Liver (tissue), 9 donors: ENCODE measurements around the gene ADCY3. TPM values are rescaled to one million over a fixed set of nuclear protein-coding genes. Genes with fewer than 3 reads are reported as not detected.

Source experiments
- DNase-seq: peaks from one replicate; pipeline ENCODE4 v3.0.0-alpha.2; 2017; ENCODE audit warnings: low spot score
- H3K27ac ChIP-seq, 2 donors: one replicate each; pipeline ENCODE4 v1.7.0; 2013; ENCODE audit warnings: inconsistent platforms in 2 of 2, low read length in 2 of 2, control low read depth in 1 of 2, low read depth in 1 of 2, mild to moderate bottlenecking in 1 of 2
- H3K27me3 ChIP-seq, 4 donors: one replicate each; pipeline versions ENCODE4 v1.6.1 to v1.7.0; 2013; ENCODE audit warnings: low read length in 3 of 4, inconsistent platforms in 1 of 4, mild to moderate bottlenecking in 1 of 4, moderate library complexity in 1 of 4; ENCODE audit not compliant: control insufficient read depth in 4 of 4, insufficient read depth in 4 of 4
- H3K36me3 ChIP-seq, 4 donors: one replicate each; pipeline versions ENCODE4 v1.6.1 to v1.7.0; 2013; ENCODE audit warnings: low read length in 3 of 4, mild to moderate bottlenecking in 3 of 4, low read depth in 1 of 4, moderate library complexity in 1 of 4; ENCODE audit not compliant: control insufficient read depth in 4 of 4, insufficient read depth in 3 of 4
- H3K4me1 ChIP-seq, 4 donors: one replicate each; pipeline versions ENCODE4 v1.6.1 to v1.7.0; 2013; ENCODE audit warnings: low read length in 3 of 4, mild to moderate bottlenecking in 3 of 4, moderate library complexity in 1 of 4; ENCODE audit not compliant: control insufficient read depth in 4 of 4, insufficient read depth in 4 of 4
- H3K4me3 ChIP-seq, 3 donors: one replicate each; pipeline versions ENCODE4 v1.6.1 to v1.7.0; 2013; ENCODE audit warnings: low read length in 3 of 3, control low read depth in 1 of 3, low read depth in 1 of 3, mild to moderate bottlenecking in 1 of 3
- H3K9ac ChIP-seq, 2 donors: one replicate each; pipeline ENCODE4 v1.7.0; 2013; ENCODE audit warnings: low read length in 2 of 2, mild to moderate bottlenecking in 2 of 2, moderate library complexity in 2 of 2, control low read depth in 1 of 2, low read depth in 1 of 2
- H3K9me3 ChIP-seq, 4 donors: one replicate each; pipeline versions ENCODE4 v1.6.1 to v1.7.0; 2013; ENCODE audit warnings: low read length in 3 of 4; ENCODE audit not compliant: control insufficient read depth in 4 of 4
- CTCF ChIP-seq: fragments of 150-350 bp; IDR thresholded peaks from 2 replicates; pipeline ENCODE4 v1.5.1; 2017; ENCODE audit warnings: improper control_type of control experiment, low read depth, low read length; ENCODE audit not compliant: missing input control
- EGR1 ChIP-seq, 2 donors: IDR thresholded peaks; 2 replicates each; pipeline ENCODE4 v1.6.1; 2016 to 2018; ENCODE audit warnings: antibody characterized with exemption in 2 of 2, low read depth in 2 of 2
- FOXA1 ChIP-seq: IDR thresholded peaks from 2 replicates; pipeline ENCODE4 v1.6.1; 2016; ENCODE audit warnings: antibody characterized with exemption
- FOXA2 ChIP-seq: IDR thresholded peaks from 2 replicates; pipeline ENCODE4 v1.6.1; 2016; ENCODE audit warnings: antibody characterized with exemption
- GABPA ChIP-seq, 2 donors: IDR thresholded peaks in 1 of 2; conservative IDR thresholded peaks in 1 of 2; 2 replicates each; pipeline ENCODE4 v1.6.1; 2016; ENCODE audit warnings: antibody characterized with exemption in 2 of 2, mild to moderate bottlenecking in 1 of 2, moderate library complexity in 1 of 2
- HNF4A ChIP-seq, 2 donors: conservative IDR thresholded peaks; 2 replicates each; pipeline ENCODE4 v1.6.1; 2016; ENCODE audit warnings: antibody characterized with exemption in 2 of 2, mild to moderate bottlenecking in 2 of 2
- HNF4G ChIP-seq: IDR thresholded peaks from 2 replicates; pipeline ENCODE4 v1.6.1; 2016; ENCODE audit warnings: antibody characterized with exemption
- JUND ChIP-seq, 2 donors: IDR thresholded peaks; 2 replicates each; pipeline ENCODE4 v1.6.1; 2016; ENCODE audit warnings: antibody characterized with exemption in 2 of 2
- MAX ChIP-seq: IDR thresholded peaks from 2 replicates; pipeline ENCODE4 v1.6.1; 2016; ENCODE audit warnings: antibody characterized with exemption
- NR2F2 ChIP-seq: IDR thresholded peaks from 2 replicates; pipeline ENCODE4 v1.6.1; 2016; ENCODE audit warnings: antibody characterized with exemption
- RAD21 ChIP-seq, 2 donors: IDR thresholded peaks; 2 replicates each; pipeline ENCODE4 v1.6.1; 2016; ENCODE audit warnings: antibody characterized with exemption in 2 of 2, mild to moderate bottlenecking in 2 of 2
- REST ChIP-seq: IDR thresholded peaks from 2 replicates; pipeline ENCODE4 v1.6.1; 2016; ENCODE audit warnings: antibody characterized with exemption, mild to moderate bottlenecking
- RXRA ChIP-seq, 2 donors: IDR thresholded peaks; 2 replicates each; pipeline ENCODE4 v1.6.1; 2017 to 2018; ENCODE audit warnings: antibody characterized with exemption in 2 of 2, mild to moderate bottlenecking in 1 of 2
- SP1 ChIP-seq: IDR thresholded peaks from 2 replicates; pipeline ENCODE4 v1.6.1; 2018; ENCODE audit warnings: antibody characterized with exemption, mild to moderate bottlenecking
- TAF1 ChIP-seq: conservative IDR thresholded peaks from 2 replicates; pipeline ENCODE4 v1.6.1; 2016; ENCODE audit warnings: antibody characterized with exemption, mild to moderate bottlenecking
- YY1 ChIP-seq: IDR thresholded peaks from 2 replicates; pipeline ENCODE4 v1.6.1; 2016; ENCODE audit warnings: antibody characterized with exemption, mild to moderate bottlenecking
- ZBTB33 ChIP-seq: IDR thresholded peaks from 2 replicates; pipeline ENCODE4 v1.6.1; 2016; ENCODE audit warnings: antibody characterized with exemption
- WGBS: extraction: QIAGEN DNeasy Blood & Tissue Kit; methylation state at CpG from one replicate; pipeline ENCODE4 v1.1.7; 2013; 5-methylcytosine and 5-hydroxymethylcytosine counted together
- polyA plus RNA-seq, 2 donors: library from polyadenylated mRNA; stranded (reverse) in 1 of 2; unstranded in 1 of 2; fragments of 200-250 nt in 1 of 2; fragments of >200 nt in 1 of 2; fragmentation: Nextera tagmentation in 1 of 2; extraction: Ambion mirVana in 1 of 2; gene quantifications; one replicate each; pipeline versions ENCODE4 v1.2.1 to v1.2.3, GENCODE V29; 2013 to 2015
- total RNA-seq, 2 donors: library from RNA; depleted of rRNA; stranded (reverse); fragments of >200 nt; gene quantifications; one replicate each; pipeline ENCODE4 v1.2.3, GENCODE V29; 2014
- TF ChIP-seq, protein P1 (sequence below): IDR thresholded peaks from 2 replicates; pipeline ENCODE4 v1.6.1; 2016; ENCODE audit warnings: antibody characterized with exemption
- donor health status: healthy.
- donor health status: healthy.
- donor health status: healthy.
- donor health status: healthy.
- donor health status: healthy.

ADCY3 gene
- total and polyA plus RNA-seq, 4 donors = 0.99 to 8.4 (median 6.4) TPM

- H3K27me3 ChIP-seq = no peaks in the 10 kb centered on the region
- no peak overlapping the region for H3K4me3 ChIP-seq
- no peaks in the 10 kb centered on the region for H3K4me1 ChIP-seq
- no peaks in the 10 kb centered on the region for H3K9me3 ChIP-seq
- peaks cover 0 to 2% (median 0%) of the 10 kb centered on the region in 4 donors for H3K36me3 ChIP-seq
- no peak overlapping the region for H3K9ac ChIP-seq
- 83% methylated on average over 22 of the region's 22 CpGs for WGBS
- DNase-seq = no peak
- H3K27ac ChIP-seq = no peak overlapping the region
- TF ChIP-seq SP1 (no peak), FOXA2 (no peak), YY1 (no peak), NR2F2 (no peak), TAF1 (no peak), REST (no peak), JUND (IDR thresholded peaks at IDR 0.05) (no peak), RAD21 (IDR thresholded peaks at IDR 0.05) (no peak), EGR1 (IDR thresholded peaks at IDR 0.05; ENCODE audit: low read depth in 2 of 2) (no peak), HNF4A (conservative IDR thresholded peaks at IDR 0.05) (no peak), RXRA (IDR thresholded peaks at IDR 0.05) (no peak), MAX (no peak), FOXA1 (no peak), HNF4G (no peak), ZBTB33 (no peak), GABPA (IDR thresholded peaks at IDR 0.05 in 1 of 2, conservative IDR thresholded peaks at IDR 0.05 in 1 of 2) (no peak), CTCF (no peak)
- TF ChIP-seq, protein P1, sequence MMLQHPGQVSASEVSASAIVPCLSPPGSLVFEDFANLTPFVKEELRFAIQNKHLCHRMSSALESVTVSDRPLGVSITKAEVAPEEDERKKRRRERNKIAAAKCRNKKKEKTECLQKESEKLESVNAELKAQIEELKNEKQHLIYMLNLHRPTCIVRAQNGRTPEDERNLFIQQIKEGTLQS = no peak
Measured at GRCh38 chr2:24832931-24833701, 86.9 kb downstream of the ADCY3 start.
